Fibroblast of peridontal ligament (primary cell): ENCODE data around the gene UBAC2.

ENCODE experiments used
- DNase-seq: peaks from one replicate; pipeline ENCODE4 v3.0.0-alpha.2; 2010; ENCODE audit errors: extremely low read depth

UBAC2 gene

GRCh38 chr13:99357131-99357596, 156.5 kb downstream of the UBAC2 start:
- DNase-seq = peak; percentile 70

- DNase-seq = no peak
Measured at GRCh38 chr13:99357941-99358340, 157.3 kb downstream of the UBAC2 start.

DNA sequence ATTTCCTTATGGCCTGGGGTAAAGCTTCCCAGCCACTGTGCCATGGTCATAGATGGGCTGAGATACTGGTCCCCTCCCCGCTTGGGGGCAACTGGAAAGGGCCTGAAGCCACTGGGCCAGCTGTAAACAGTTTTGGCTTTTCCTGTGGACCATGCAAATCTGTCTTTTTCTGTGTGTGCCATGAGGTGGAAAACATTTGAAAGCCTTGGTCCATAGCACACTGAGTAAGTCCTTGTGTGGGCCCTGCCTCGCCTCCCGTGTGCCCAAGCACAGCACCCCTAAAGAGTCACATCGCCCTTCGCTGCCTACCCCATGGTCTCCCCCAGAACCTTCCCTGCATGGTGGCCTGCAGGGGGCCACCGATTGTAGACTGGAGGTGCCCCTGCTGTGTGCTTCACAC, 158.9 kb downstream of the UBAC2 start:
- no peak for DNase-seq

GRCh38 chr13:99360696-99361095, 160.0 kb downstream of the UBAC2 start:
- no peak for DNase-seq

DNA sequence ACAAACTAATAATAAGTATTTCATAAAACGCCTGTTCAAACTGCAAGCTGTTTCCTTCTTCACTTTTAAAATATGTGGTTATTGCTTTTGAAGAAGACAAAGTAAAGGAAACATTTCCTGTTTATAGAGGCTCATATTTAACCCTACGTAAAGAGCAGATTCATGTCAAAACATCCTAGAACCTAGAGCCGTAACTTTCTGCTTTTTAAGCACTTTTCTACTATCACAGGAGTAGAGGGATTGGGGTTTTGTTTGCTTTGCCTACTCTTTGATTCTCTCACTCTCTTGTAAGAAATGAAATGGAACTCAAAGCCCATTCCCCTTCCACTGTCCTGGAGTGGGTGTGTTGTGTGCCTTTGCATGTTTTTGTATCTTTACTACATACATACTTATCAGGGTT, 160.5 kb downstream of the UBAC2 start:
- DNase-seq = no peak

GRCh38 chr13:99362362-99362761, 161.7 kb downstream of the UBAC2 start:
- no peak for DNase-seq

GRCh38 chr13:99363391-99363790, 162.7 kb downstream of the UBAC2 start:
- DNase-seq = no peak

GRCh38 chr13:99363949-99364348, 163.3 kb downstream of the UBAC2 start:
- DNase-seq = no peak

DNA sequence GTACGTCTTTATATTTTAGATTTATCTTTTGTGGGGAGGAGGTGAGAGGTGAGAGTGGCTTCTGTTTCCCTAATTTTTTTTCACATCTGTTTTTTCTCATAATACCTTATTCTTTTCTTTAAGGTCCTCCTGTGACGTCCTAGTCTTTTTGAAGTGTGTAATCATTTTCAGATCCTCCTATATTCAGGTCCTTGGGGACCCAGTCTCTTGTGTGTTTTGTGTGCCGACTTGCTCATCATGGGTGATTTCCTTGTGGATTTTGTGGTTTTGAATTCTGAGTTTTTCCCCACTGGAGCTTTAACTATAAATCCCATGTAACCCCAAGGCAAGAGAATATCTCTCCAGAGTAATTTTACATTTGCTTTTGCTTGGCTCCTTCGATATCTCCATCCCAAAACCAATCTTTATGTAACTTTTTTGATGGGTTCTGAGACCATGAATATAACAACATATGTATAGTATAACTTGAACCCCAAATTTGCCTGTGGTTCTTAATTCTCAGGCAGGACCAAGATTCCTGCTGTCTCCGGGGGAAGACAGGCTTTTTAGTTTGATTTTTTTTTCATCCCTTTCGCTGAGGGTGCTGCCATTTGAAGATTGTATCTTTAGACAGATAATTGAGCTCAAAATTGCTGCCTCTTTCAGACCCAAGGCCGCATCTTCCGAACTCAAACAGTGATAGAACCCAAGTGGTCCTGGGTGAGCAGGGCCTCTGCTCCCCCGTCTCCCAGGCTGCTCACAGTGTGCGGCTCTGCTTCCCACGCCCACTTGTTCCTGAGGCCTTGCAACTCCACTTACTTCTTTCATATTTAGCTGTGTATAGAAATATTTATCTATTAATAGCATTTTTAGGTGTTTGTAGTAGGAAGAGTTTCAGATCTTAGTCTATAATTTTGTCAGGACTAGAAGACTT, 165.7 kb downstream of the UBAC2 start:
- no peak for DNase-seq

GRCh38 chr13:99367106-99367616, 166.5 kb downstream of the UBAC2 start:
- DNase-seq = no peak

DNA sequence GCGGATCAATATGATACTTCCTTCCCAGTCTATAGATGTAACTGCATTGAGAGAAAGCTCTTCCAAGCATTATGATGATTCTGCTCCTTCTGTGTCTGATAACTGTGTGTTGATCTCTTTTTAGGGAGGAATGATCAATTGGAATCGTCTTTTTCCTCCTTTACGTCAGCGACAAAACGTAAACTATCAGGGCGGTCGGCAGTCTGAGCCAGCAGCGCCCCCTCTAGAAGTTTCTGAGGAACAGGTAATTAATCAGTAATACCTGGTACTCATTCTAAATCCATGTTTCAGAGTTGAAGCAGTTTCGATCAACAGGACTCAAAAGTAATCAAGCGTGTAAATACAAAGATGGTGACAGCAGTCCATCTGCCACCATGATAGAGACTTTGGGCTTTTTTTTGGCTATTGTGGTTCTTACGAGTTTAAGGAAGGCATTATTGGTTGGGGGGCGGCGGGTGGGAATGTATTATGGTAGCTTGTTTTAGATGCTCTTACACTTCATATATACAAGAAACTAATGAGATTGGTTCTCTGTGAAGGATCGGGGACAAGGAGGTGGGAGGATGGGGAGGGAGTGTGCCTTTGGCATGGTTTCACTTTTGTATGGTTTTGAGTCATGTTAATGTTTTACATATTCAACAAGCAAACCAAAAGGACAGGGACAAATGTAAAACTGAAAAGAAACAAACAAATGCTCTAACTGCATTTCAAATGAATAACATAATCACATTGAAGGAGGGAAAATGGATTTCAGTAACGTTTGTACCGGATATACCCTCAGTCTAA, 167.2 kb downstream of the UBAC2 start:
- peak; percentile 27 for DNase-seq

DNA sequence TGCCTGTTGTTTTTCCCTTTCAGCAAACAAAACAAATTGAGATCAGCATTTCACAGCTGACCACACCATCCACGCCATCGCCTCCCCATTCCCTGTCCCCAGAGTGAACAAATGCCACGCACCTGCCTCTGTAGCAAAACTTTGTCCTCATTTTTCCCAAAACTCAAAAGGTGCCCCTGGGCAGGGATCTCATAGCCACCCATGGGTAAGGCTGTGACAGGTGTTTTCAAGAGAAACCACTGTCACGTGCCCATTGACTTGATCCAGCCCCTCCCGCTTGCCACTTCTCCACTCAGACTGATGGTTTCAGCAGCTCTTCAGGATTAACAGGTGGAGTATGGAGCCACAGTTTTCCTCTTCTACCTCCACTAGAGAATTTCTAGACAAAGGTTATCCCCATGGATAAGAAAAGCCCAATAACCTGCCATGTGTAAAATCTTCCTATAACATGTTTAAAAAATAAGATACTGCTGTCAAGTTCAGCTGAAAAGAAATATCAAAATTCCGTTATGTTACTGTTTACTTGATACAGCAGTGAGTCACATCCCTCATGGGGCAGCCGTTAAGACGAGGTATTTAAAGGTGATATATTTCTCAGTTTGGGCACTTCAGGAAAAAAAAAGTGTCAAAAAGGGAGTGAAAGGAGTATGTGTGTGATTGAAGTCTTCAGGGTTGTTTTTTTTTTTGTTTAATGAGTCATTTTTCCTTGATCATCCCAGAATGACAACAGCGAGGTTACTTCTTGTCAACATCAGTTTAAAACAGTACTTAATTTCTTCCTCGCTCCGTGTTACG, 170.0 kb downstream of the UBAC2 start:
- no peak for DNase-seq

- no peak for DNase-seq
Measured at GRCh38 chr13:99371956-99372355, 171.3 kb downstream of the UBAC2 start.

- no peak for DNase-seq
Measured at GRCh38 chr13:99373436-99373835, 172.8 kb downstream of the UBAC2 start.

GRCh38 chr13:99374169-99374991, 173.7 kb downstream of the UBAC2 start:
- no peak for DNase-seq

DNA sequence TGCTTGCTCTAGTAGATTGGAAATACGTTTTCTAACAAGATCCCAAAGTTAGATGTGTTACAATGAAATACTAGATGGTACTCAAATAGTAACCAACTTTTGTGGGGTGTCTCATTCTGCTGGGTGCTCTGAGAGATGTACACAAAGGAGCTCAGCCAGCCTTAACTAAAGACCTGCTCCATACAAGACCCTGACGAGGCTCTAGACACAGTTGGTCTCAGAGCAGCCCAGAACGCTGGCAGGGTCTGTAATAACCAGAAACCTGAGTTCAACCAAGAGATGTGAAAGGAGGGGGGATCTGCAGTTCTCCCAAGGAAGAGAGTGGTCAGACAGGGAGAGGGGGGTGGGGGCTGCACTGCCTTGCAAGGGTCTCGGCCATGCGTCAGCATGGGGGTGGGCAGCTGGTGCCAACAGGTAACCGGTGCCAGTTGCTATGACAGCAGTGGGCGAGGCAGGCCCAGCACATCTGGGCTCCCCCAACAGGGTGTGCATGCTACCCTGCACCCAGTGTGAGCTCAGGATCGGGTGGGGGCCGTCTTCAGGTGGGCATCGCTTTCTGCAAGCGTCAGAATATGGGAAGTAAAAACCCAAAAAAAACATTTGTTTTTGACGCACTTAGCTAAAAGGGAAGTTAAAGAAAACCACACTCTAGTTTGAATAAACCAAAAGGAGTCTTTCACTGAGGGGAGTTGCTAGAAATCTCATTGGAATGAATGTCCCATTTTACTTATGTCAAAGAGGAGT, 174.5 kb downstream of the UBAC2 start:
- no peak for DNase-seq

DNA sequence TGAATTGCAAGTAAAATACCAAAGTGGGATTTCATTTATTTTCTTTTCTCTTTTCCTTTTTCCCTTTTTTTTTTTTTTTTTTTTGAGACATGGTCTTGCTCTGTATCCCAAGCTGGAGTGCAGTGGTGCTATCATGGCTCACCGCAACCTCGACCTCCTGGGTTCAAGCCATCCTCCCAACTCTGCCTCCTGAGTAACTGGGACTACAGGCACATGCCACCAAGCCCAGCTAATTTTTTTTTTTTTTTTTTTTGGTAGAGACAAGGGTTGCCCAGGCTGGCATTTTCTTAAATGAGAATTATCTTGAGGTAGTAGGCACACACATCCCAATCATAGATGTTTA, 175.1 kb downstream of the UBAC2 start:
- DNase-seq = no peak

- no peak for DNase-seq
Measured at GRCh38 chr13:99376132-99376531, 175.5 kb downstream of the UBAC2 start.

- DNase-seq = no peak
Measured at GRCh38 chr13:99376924-99377323, 176.3 kb downstream of the UBAC2 start.

- no peak for DNase-seq
Measured at GRCh38 chr13:99377641-99378040, 177.0 kb downstream of the UBAC2 start.
